Kidney epithelial cell (primary cell): ENCODE measurements around the gene JCAD. TPM values are rescaled to one million over a fixed set of nuclear protein-coding genes. Genes with fewer than 3 reads are reported as not detected.

ENCODE experiments used
- DNase-seq: peaks from one replicate; pipeline ENCODE4 v3.0.0-alpha.2; 2010; ENCODE audit warnings: low read depth
- H3K27me3 ChIP-seq: 2 replicates; pipeline ENCODE4 v1.6.0; 2011; ENCODE audit warnings: low read length; ENCODE audit not compliant: control insufficient read depth, insufficient read depth
- H3K36me3 ChIP-seq: 2 replicates; pipeline ENCODE4 v1.5.1; 2011; ENCODE audit warnings: low read length; ENCODE audit not compliant: control insufficient read depth, insufficient read depth
- H3K4me3 ChIP-seq: 2 replicates; pipeline ENCODE4 v1.5.1; 2011; ENCODE audit warnings: low read depth, mild to moderate bottlenecking, control low read depth, low read length
- CTCF ChIP-seq: IDR thresholded peaks from 2 replicates; pipeline ENCODE4 v1.5.1; 2011; ENCODE audit warnings: mild to moderate bottlenecking, moderate library complexity, low read length, control low read depth, inconsistent platforms; ENCODE audit not compliant: insufficient read depth, poor library complexity, severe bottlenecking
- total RNA-seq: library from RNA; depleted of rRNA; stranded (reverse); fragments of >200 nt; gene quantifications from 2 replicates; pipeline ENCODE4 v1.2.3, GENCODE V29; 2015

JCAD gene
- total RNA-seq, 1 donor from 2014 or later, result 1.7 TPM

- no peak for TF ChIP-seq CTCF
- H3K4me3 ChIP-seq, result no peak overlapping the region
- H3K36me3 ChIP-seq, result no peaks in the 10 kb centered on the region
- no peak for DNase-seq
- no peaks in the 10 kb centered on the region for H3K27me3 ChIP-seq
Observed at GRCh38 chr10:30017966-30018365, 41.4 kb downstream of the JCAD start.

DNA sequence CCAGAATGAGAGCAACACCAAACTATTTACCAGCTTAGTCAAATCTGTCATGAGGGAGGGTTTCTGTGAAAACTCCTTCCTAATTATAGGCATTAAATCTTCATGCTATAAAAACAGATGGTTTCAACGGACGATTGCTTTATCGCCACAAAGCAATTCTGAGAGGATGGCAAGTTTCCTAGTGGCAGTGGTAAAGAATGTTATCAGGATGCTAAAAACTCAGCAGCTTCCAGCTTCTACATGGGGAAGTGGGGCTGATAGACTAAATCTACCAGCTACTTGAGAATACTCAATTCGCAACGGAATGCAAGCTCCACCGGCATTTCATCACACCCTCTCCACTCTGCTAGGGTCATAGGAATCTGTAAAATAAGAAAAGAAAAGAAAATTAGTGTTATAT lies 41.8 kb downstream of the JCAD start:
- Histone ChIP-seq H3K27me3 (no peaks in the 10 kb centered on the region), H3K36me3 (no peaks in the 10 kb centered on the region), H3K4me3 (no peak overlapping the region)
- TF ChIP-seq CTCF, result no peak
- no peak for DNase-seq

DNA sequence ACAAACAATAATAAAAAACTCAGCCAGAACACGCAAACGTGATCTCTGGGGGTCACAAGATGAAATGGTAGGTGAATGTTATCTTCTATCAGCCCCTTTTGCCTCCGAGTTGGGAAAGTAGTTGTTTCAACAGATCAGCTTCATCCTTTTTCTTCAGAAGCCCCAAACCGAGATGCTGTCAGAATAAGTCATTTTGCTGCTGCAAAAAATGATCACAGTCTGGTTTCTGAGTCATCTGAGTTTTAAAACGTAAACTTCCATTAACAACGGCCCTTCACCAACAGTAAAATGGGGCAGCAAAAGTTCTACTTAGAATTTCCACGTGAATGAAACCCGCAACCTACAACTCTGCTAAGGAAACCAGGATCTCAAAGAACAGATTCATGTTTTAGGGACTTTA lies 44.9 kb downstream of the JCAD start:
- Histone ChIP-seq H3K4me3 (no peak overlapping the region), H3K36me3 (no peaks in the 10 kb centered on the region), H3K27me3 (no peaks in the 10 kb centered on the region)
- no peak for DNase-seq
- no peak for TF ChIP-seq CTCF

DNA sequence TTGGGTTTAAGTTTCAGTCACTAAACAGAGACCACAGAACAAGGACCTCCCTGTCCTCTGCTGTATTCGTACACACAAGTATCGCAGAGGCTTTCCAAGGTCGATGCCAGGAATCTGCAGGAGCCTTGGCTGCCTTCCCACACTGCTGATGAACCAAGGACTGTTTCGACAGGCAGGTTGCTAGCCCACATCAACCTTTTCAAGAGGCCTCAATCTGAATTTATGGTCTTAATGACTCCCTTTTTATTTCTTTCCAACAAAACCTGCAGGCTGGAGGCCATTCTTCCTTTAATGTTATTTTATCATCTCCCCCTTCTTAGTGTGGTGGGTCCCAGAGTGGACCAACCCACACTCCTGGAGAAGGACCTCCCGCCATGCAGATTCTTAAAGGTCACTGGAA lies 45.6 kb downstream of the JCAD start:
- no peak for DNase-seq
- Histone ChIP-seq H3K36me3 (no peaks in the 10 kb centered on the region), H3K27me3 (no peaks in the 10 kb centered on the region), H3K4me3 (no peak overlapping the region)
- no peak for TF ChIP-seq CTCF

- no peak for DNase-seq
- H3K27me3 ChIP-seq, result no peaks in the 10 kb centered on the region
- TF ChIP-seq CTCF, result no peak
Observed at GRCh38 chr10:30011956-30012647, 47.3 kb downstream of the JCAD start.

DNA sequence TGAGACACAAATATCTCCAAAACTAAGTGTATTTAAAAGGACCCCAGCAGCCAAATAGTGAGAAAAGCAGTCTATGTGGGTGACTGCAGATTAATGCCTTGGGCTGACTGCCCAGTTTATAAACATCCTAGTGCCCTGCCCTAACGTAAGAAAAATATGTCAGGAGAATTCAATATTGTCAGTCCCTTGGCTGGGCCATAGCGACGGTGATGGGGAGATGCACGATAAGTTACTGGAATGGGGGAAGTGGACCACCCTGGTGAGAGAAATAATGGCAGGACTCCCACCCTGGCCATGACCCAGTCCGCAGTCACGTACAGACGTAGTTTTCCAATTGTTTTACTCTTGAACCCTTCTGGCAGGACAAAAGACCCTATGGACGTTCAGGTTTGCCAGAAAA lies 48.0 kb downstream of the JCAD start:
- H3K27me3 ChIP-seq, result no peaks in the 10 kb centered on the region
- H3K4me3 ChIP-seq, result no peak overlapping the region
- no peaks in the 10 kb centered on the region for H3K36me3 ChIP-seq
- no peak for DNase-seq
- no peak for TF ChIP-seq CTCF

More at GRCh38 chr10:30011956-30012647, 47.3 kb downstream of the JCAD start:
- H3K36me3 ChIP-seq, result no peaks in the 10 kb centered on the region
- H3K4me3 ChIP-seq, result no peak overlapping the region
